ENCODE data around the gene OR6B2.

DNA sequence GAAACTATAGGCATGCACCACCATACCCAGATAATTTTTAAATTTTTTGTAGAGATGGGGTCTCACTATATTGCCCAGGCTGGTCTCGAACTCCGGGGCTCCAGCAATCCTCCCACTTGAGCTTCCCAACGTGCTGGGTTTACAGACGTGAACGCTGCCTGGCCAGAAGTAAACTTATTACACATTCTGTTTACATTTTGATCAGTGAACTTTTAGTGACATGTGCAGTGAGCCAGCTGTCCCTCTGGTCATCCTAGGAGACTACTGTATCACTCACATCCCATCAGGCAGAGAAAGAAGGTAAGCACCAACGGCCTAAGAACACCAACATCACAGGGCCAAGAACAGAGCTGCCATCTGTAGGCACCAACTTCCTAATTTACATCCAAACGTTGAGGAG is 27.2 kb downstream of the OR6B2 start:
- TF ChIP-seq, protein P1, sequence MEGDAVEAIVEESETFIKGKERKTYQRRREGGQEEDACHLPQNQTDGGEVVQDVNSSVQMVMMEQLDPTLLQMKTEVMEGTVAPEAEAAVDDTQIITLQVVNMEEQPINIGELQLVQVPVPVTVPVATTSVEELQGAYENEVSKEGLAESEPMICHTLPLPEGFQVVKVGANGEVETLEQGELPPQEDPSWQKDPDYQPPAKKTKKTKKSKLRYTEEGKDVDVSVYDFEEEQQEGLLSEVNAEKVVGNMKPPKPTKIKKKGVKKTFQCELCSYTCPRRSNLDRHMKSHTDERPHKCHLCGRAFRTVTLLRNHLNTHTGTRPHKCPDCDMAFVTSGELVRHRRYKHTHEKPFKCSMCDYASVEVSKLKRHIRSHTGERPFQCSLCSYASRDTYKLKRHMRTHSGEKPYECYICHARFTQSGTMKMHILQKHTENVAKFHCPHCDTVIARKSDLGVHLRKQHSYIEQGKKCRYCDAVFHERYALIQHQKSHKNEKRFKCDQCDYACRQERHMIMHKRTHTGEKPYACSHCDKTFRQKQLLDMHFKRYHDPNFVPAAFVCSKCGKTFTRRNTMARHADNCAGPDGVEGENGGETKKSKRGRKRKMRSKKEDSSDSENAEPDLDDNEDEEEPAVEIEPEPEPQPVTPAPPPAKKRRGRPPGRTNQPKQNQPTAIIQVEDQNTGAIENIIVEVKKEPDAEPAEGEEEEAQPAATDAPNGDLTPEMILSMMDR (conservative IDR thresholded peaks at IDR 0.05; ENCODE audit: low read depth, low read length): no peak
- no peak for TF ChIP-seq EZH2 (IDR thresholded peaks at IDR 0.05; ENCODE audit: borderline replicate concordance, low read depth, low read length, poor library complexity, severe bottlenecking)
